HG03354 (cell line): ENCODE measurements around the gene SUFU.

Source experiments
- ATAC-seq: cut with Tn5 transposase; IDR thresholded peaks from one replicate; pipeline ENCODE4 v1.9.1; 2021; ENCODE audit warnings: mild to moderate bottlenecking; ENCODE audit not compliant: unreplicated experiment, poor library complexity, severe bottlenecking

Gene SUFU

GRCh38 chr10:102611514-102612087 lies 107.8 kb downstream of the SUFU start:
- no peak for ATAC-seq

GRCh38 chr10:102612964-102613275 lies 109.1 kb downstream of the SUFU start:
- no peak for ATAC-seq

GRCh38 chr10:102613286-102613685 lies 109.5 kb downstream of the SUFU start:
- ATAC-seq = no peak

GRCh38 chr10:102613785-102614184 lies 110.0 kb downstream of the SUFU start:
- no peak for ATAC-seq

GRCh38 chr10:102614888-102615287 lies 111.1 kb downstream of the SUFU start:
- ATAC-seq = no peak

- ATAC-seq = no peak
These were observed 111.6 kb downstream of the SUFU start for GRCh38 chr10:102615361-102615760.

GRCh38 chr10:102616066-102616770 lies 112.4 kb downstream of the SUFU start:
- no peak for ATAC-seq

GRCh38 chr10:102617041-102617440 lies 113.3 kb downstream of the SUFU start:
- no peak for ATAC-seq

GRCh38 chr10:102617816-102618215 lies 114.0 kb downstream of the SUFU start:
- ATAC-seq = no peak

GRCh38 chr10:102619281-102619981 lies 115.7 kb downstream of the SUFU start:
- no peak for ATAC-seq

GRCh38 chr10:102620138-102620590 lies 116.4 kb downstream of the SUFU start:
- no peak for ATAC-seq

GRCh38 chr10:102620591-102621442 lies 117.0 kb downstream of the SUFU start:
- no peak for ATAC-seq

GRCh38 chr10:102621443-102622325 lies 117.9 kb downstream of the SUFU start:
- ATAC-seq = no peak

- no peak for ATAC-seq
These were observed 120.3 kb downstream of the SUFU start for GRCh38 chr10:102624094-102624493.

- ATAC-seq = no peak
These were observed 121.2 kb downstream of the SUFU start for GRCh38 chr10:102624751-102625645.

GRCh38 chr10:102626026-102626685 lies 122.4 kb downstream of the SUFU start:
- no peak for ATAC-seq

- no peak for ATAC-seq
These were observed 123.5 kb downstream of the SUFU start for GRCh38 chr10:102627291-102627735.
